T-helper 1 cell (primary cell): ENCODE measurements around the gene TOR2A.
"Not testable (repeated sequence)": the region's sequence is repeated elsewhere in the genome, so short reads cannot be mapped to it uniquely, and the experiment has no call there.

Source experiments
- DNase-seq, 5 donors: peaks; one replicate each; pipeline ENCODE4 v3.0.0-alpha.2; 2012 to 2020
- total RNA-seq, 4 donors: gene quantifications; one replicate each; lab custom pipeline; 2026; lab: John Stamatoyannopoulos, UW

TOR2A gene
- 8.2 to 12.9 (median 10.4) reads per million in 4 donors for total RNA-seq

DNA sequence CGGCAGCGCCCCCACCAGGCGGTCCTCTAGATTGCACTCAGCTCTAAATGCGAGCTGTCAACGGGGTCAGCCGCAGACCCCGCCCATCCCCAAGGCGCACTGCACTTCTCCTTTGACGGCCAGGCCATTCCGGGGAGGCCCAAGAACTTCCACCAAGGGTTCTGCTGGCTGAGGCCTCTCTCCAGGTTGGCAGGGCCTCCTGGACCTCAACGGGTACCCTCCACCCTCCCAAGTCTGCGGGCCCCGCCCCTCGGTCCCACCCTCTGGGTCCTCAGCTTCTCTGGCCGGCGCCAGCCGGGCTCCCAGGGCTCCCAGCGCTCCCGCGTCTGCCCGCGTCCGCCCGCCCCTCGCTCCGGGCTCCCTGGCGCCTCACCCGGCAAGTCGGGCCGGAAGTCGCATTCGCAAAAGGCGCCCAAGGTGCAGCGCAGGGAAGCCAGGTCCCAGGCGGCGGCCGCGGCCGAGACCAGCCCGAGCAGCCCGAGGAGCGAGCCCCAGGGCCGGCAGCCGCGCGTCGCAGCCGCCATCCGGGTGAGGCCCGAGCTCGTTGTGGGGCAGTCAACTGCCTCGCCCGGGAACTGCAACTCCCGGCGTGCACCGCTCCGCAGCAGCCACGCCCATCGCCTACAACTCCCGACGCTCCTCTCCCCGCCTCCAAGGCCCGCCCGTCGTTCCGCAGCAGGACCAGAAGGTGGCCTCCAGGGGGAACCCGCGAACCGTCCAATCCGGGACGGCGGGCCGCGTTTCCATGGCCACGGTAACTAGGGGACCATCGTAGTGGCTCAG lies at the start of gene TOR2A:
Gene TOR2A (minus strand): TSS at position 548 of the 783 bp plus-strand sequence. CDS start 24 bp downstream, at position 524.
- peak; percentile 97 to 99 (median 98) for DNase-seq

DNA sequence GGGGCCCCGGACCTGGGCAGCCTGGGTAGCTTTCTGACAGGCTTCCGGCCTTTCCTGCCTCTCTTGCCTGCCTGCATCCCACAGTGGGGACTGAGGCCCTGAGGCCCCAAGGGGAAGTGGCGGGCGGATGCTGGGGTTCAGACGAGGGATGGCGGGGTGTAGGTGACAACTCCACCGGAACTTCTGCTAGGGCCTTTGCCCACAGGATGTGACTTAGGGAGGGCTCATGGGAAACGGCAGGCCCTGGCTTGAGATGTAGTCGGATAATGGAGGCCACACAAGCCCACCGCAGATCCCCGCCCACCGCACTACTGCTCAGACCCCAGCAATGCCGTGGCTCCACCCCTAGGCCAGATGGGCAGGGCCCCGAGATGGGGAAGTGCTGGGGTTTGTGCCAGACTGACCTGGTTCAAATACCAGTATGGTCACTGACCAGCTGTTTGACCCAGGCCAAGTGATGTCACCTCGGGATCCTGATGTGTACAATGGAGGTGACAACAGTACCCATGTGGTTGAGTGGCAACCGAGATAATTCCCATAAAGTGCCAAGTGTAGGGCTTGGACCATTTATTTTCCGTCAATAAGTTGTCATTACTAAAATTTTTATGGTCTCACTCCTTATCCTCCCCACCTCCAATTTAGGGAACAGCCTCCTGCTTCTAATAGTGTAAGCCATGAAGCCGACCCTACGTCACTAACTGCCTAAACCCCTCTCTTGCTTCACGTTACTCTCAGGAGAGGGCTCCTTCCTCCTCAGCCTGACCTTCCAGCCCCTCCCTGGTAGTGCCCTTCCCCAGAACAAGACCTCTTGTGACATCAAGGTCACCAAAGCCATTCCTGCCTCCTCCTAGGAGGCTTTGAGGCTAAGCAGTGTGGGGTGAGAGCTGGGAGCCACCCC lies 48.3 kb upstream of the TOR2A start:
- peak; percentile 54 to 93 (median 66) for DNase-seq

- no peak for DNase-seq
Observed at GRCh38 chr9:127781806-127782205, 46.7 kb upstream of the TOR2A start.

- not testable (repeated sequence) for DNase-seq
Observed at GRCh38 chr9:127780909-127781308, 45.8 kb upstream of the TOR2A start.

- DNase-seq = no peak
Observed at GRCh38 chr9:127780126-127780885, 45.2 kb upstream of the TOR2A start.

- peak in 2 of 5 donors; percentile 34 to 90 for DNase-seq
Observed at GRCh38 chr9:127779136-127779981, 44.3 kb upstream of the TOR2A start.

DNA sequence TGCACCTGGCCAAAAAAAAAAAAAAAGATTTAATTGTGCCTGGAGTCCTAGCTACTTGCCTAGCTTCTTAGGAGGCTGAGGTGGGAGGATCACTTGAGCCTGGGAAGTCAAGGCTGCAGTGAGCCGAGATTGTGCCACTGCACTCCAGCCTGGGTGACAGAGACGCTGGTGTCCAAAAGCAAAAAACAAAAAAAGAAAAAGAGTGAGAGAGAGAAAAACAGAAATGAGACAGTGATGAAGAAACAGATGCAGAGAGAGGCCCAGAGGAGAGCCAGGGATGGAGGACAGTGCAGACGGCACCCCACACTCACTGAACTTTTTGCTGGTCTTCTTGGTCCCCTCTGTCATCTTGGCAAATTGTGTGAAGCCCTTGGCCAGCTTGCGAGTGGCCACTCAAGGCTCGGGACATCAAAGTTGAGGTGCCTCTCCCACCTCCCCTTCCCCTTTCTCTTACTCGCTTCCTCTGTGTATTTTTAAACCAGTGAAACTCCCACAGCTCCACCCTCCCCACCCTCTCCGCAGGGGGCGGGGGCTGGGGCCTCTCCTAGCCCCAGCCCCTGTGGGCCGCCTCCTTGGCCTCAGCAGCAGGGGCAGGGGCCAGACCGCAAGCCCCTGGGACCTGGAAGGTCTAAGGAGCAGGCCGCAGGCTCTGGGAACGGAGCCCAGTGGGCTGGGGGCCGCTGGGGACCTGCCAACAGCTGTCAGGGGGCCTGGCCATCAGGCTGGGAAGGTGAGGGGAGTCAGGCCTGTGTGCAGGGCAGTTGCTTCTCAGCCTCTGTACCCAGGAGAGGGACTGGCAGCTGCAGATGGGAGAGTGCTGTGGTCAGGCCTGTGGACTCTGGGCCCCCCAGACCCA lies 43.4 kb upstream of the TOR2A start, which contains the start of gene SH2D3C:
Gene SH2D3C (minus strand): TSS at position 387 of the 856 bp plus-strand sequence. CDS start 39 bp downstream, at position 348.
- peak in 2 of 5 donors; percentile 34 to 78 for DNase-seq

- peak in 1 of 5 donors; percentile 57 for DNase-seq
Observed at GRCh38 chr9:127777368-127777980, 42.4 kb upstream of the TOR2A start.

- peak in 1 of 5 donors; percentile 42 for DNase-seq
Observed at GRCh38 chr9:127776924-127777289, 41.8 kb upstream of the TOR2A start.

GRCh38 chr9:127776195-127776923 lies 41.3 kb upstream of the TOR2A start:
- peak; percentile 38 to 87 (median 61) for DNase-seq

DNA sequence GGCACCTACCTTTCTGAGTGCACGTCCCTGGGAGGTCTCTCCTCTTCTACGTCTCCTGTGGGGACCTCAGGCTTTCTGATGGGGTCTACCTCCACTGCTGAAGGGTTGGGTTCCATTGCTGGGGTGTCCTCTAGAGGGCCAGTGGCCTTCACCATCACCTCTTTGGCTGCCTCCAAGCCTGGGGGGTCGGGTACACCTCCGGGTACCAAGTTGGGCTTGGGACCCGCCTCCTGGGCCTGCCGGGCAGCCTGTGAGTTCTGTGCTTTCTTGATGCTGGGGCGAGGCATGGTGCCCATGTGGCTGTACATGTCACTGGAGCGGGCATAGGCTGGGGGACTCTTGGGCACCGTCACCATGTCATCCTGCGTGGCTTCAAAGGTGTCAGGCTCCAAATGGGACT lies 38.9 kb upstream of the TOR2A start:
- DNase-seq = no peak

- no peak for DNase-seq
Observed at GRCh38 chr9:127773272-127773671, 38.2 kb upstream of the TOR2A start.

GRCh38 chr9:127772603-127773002 lies 37.5 kb upstream of the TOR2A start:
- no peak for DNase-seq

DNA sequence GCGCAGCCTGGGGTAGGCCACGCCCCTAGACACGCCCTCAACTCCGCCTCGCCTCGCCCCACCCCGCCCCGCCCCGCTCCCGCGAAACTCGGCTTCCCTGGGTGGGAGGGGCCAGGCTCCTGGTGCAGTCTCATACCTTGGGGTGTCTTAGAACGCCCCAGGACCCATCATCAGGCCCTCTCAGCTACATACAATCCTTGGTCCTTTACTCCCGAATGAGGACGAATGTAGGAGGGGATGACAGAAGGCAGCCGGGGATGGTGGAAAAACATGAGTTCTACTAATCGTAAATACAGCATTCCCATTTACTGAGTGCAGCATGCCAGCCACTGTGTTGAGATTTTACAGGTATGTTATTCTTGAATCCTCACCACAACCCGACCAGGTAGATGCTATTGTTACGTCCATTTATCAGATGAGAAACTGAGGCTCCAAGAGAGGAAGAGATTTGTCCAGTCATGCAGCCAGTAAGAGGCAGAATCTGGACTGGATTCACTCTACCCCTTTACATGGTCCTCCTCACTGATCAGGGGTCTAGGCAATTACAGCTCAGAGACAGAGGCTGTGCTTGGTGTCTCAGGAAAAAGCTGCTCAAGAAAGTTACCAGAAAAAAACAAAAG lies 36.6 kb upstream of the TOR2A start:
- DNase-seq = no peak

DNA sequence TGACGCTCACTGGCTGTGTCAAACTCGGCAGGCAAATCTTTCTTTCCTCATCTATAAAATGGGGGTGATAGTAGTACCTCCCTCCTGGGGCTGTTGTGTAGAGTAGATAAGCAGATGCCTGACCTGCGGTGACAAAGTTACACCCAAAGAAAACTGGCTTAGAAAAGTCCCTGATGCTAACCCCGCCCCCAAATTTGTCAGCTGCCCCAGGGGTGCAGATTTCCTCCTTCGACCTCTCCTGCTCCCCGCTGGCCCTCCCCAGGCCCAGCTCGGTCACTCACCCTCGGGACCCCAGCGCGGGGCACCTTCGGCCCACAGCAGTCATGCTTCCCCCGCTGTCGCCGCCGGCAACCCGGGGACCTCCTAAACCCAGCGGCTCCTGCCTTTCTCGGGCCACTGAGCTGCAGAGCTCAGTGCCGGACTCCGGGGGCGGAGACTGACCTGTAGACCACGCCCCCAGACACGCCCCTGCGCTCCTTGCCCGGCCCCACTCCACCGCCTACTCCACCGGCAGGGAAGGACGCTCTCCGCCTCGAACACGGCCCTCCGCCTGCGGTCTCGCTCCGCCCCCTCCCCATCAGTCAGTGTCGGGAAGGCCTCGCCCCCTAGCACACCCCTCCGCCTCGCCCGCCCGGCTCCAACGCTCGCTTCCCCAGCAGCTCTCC lies 35.9 kb upstream of the TOR2A start:
- peak; percentile 89 to 99 (median 90) for DNase-seq

DNA sequence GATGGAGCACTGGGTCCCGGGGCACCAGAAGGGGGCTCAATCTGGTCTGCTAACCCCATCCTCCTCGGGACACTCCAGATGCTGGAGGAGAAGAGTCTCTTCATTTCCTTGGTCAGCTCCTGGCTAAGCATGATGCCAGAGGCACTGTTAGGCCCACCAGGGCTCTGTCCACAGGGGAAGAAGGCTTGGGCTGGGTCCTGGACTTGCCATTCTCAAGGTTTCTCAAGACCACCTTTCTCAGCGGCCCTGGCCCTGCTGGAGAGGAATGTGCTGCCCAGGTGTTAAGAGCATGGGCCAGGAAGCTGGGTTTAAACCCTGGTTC lies 35.5 kb upstream of the TOR2A start:
- DNase-seq = no peak

DNA sequence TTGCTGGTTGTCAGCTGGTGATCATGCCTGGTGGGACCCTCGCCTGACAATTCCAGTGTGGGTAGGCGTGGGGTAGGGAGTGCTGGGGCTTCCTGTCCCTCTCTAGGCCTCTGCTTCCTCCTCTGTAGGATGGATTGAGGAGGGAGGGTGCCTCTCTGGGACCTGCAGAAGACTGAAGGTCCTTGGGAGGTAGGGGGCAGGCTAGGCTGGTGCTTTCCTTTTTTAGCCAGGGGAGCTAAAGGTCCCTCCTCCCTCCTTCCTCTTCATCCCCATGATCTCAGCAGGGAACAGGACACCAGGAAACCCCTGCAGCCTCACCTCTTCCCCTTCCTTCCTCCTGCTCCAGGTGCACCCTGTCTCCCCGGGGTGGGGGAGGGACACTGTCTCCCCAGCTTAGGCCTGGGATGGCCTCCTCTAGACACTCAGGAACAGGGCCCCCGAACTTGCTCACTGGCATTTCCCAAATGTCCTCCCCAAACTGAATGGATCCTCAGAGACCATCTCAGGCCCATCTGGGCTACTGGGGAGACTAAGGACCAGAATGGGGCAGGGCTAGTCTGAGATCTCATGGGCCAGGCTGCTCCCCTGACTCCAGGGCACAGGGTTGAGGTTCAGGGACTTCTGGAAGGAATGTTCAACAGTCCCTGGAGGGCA lies 35.0 kb upstream of the TOR2A start:
- DNase-seq = no peak

GRCh38 chr9:127769101-127769500 lies 34.0 kb upstream of the TOR2A start:
- DNase-seq = no peak
